Activated CD8-positive, alpha-beta memory T cell treated with anti-CD3 and anti-CD28 coated beads for 1 hour (primary cell): ENCODE data around the gene CLEC1A.

Source experiments
- DNase-seq, 2 donors: peaks; one replicate each; pipeline ENCODE4 v3.0.0-alpha.2; 2020; ENCODE audit warnings: low read depth in 1 of 2; ENCODE audit errors: extremely low read depth in 1 of 2

CLEC1A gene, protein sequence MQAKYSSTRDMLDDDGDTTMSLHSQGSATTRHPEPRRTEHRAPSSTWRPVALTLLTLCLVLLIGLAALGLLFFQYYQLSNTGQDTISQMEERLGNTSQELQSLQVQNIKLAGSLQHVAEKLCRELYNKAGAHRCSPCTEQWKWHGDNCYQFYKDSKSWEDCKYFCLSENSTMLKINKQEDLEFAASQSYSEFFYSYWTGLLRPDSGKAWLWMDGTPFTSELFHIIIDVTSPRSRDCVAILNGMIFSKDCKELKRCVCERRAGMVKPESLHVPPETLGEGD

DNA sequence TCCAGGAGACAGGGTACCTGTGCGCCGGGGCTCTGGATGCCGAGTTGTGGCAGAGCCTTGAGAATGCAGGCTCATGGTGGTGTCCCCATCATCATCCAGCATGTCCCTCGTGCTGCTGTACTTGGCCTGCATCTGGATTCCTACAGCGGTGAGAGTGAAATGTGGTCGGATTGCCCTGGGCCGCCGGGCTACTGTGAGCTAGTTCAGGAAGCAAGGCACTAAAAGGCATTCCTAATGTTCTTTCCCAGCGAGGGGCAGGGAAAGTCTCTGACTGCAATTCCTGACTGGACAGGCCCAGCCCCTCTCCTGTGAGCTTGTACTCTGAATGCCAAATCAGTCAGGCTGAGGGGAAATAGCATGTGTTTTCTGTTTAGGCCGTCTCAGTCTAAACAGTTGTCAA, at the start of gene CLEC1A:
CLEC1A (minus strand) TSS at position 195 of the 400 bp plus-strand sequence; CDS start at position 132, 63 bp downstream.
- no peak for DNase-seq

DNA sequence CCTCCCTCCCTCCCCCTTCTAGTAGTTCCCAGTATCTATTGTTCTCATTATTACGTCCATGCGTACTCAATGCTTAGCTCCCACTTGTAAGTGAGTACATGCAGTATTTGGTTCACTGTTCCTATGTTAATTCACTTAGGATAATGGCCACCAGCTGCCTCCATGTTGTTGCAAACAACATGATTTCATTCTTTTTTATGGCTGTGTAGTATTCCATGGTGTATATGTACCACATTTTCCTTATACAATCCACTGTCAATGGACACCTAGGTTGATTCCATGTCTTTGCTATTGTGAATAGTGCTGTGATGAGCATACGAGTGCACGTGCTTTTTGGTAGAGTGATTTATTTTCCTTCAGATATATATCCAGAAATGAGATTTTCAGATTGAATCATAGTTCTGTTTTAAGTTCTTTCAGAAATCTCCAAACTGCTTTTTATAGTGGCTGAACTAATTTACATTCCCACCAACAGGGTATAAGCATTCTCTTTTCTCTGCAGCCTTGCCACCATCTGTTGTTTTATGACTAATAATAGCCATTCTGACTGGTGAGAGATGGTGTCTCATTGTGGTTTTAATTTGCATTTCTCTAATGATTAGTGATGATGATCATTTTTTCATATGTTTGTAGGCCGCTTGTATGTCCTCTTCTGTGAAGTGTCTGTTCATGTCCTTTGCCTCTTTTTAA, 49.1 kb upstream of the CLEC1A start:
- DNase-seq = no peak

DNA sequence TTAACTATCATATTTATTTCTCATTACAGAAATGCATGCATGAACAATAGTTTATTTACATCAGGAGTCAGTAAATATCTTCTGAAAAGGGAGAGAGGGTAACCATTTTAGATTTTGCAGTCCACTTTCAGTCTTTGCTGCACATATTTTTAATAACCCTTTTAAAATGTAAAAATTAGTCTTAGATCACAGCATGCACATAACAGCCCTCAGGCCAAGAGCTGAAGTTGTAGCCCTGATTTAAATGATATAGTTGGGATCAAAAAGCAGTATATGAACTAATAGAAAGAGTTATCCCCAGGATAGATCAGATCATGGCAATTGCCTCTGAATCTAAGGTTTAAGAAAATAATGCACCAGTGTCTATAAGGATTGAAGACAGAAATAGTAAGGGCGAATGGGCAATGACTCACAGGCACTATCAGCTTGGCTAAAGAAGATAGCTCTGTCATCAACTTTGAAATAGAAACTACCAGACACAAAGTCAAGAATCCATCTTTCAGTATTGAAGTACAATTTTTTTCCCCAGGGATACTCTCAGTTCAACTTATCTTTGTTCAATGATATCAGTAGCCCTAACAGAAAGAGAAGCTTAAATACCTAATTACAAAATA, 44.3 kb upstream of the CLEC1A start:
- DNase-seq = no peak

DNA sequence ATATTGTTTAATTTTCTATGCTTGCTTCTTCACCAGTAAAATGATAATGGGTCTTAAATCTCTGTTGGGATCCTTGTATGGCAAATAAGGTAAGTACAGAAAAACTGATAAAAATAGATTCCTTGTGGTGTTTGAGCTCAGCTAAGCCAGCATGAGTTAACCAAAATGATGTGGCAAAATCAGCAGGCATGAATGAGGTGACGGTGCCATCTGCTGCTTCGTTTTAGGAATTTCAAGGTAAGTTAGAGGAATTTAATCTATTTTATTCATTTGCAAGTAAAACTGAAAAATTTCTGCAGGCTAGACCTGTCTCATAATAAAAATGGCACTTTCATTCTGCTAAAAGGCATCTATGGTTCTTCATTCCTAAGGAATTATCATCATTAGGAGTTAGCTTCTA, 41.2 kb upstream of the CLEC1A start:
- peak in 1 of 2 donors; percentile 3 for DNase-seq

DNA sequence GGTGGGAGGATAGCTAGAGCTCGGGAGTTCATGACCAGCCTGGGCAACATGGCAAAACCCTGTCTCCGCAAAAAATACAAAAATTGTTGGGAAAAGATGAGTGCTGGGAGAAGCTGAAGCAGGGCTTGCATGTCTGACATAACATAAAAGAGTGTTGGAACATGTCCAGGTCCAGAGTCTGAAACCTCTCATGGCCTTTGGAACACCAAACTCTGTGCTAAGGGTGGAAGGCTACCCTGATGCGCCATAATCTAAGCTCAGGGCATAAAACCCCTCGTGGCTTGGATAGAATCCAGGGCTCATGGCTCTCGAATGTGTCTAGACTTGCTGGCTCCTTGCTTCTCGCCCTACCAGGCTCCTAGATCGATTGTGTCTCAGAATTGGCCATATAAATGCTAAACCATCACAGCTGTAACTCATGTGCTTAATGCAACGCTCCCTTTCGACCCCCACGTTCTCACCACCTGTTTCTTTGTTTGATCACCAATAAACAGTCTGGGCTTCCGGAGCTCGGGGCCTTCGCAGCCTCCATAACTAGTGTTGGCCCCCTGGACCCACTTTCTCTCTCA, 37.9 kb upstream of the CLEC1A start:
- no peak for DNase-seq

DNA sequence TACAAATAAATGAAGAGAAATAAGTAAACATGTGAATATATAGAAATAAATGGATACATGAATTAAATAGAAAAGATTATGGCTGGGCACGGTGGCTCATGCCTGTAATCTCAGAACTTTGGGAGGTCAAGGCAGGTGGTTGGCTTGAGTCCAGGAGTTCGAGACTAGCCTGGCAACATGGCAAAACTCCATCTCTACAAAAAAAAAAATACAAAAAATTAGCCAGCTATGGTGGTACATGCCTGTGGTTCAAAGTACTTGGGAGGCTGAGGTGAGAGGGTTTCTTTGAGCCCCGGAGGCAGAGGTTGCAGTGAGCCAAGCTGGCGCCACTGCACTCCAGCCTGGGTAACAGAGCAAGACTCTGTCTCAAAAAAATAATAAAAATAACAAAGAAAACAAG, 36.3 kb upstream of the CLEC1A start:
- DNase-seq = no peak

DNA sequence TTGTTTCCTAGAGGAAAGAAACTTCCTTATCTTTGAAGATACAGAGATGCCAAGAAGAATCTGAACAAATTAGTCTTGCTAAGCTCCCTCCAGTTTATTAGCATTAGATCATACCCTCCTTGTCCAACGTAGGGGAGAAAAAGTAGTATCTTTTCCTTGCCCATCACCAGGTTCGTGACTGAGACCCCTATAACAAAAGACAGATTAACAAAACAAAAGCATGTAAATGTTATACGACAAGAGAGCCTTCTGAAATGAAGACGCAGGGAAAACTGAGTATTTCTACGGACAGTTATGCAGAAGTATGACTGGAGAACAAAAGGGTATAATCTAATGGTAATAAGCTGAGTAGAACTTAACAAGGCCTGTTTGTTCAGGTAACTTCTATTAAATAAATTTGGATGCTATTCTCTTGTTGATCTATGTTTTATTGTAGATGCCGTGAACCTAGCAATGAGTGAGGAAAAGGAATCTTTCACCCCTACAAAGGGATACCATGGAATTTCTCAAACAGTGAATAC, 34.1 kb upstream of the CLEC1A start:
- DNase-seq = no peak

DNA sequence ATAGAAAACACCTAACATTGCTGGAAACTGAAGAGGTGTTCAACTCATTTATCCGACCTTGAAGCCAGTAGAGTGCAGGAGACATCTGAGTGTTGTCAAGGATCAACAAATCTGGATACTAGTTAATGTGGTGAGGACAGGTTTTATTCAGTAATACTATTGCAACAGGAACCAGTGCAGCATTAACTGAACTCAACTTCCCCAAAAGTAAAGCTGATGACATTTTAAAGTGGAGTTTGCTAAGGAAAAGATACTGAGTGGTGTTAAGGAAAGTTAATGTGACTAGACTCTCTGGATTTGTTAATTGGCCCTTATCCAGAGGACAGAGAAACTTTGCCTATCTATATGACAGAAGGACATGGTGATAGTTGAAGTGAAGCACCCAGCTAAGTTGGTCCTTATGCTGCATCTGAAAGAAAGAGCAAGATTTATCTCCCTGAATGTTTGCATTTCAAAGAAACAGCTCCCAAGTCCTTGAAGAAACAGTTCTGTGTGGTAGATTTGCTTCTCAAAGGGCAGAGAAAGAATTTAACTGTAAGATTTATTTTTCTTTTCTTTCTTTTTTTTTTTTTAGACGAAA, 32.4 kb upstream of the CLEC1A start:
- no peak for DNase-seq

DNA sequence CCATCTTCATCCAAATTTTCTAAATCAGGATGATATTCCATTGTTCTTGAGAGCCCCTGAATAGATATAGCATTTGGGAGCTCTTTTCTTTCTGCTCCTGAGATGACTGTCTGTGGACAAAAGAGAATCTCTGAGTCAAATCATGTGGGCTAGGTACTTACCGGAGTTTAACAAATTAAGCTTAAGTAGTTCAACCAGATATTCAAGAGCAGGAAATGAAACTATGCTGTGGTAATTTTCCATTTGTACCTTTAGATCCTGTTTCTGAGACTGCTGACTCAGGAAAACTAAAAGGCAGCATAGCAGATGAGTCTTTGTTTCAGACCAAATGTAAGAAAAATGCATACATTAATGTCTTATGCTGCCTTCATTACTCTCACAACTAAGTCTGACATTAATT, 31.3 kb upstream of the CLEC1A start, which contains the start of gene CLEC7A:
CLEC7A (minus strand) TSS at position 158 of the 400 bp plus-strand sequence; CDS start at position 41, 117 bp downstream.
- no peak for DNase-seq

DNA sequence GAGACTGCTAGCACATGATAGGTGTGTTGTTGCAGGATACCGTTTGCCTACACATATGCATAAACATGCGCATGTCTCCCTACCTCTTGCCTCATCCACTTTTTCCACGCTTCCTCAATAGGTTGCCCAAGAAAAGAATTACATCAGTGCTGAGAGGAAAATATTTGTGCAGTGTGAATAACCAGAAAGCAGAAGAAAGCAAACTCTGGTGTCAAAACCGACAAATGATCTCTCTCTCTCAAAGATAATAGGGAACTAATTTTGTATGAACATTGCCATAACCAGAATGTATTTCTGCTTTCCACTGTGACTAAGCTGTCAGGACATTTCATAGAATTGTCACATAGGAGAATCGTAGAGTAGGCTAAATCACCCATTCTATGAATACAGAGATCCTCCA, 29.9 kb upstream of the CLEC1A start:
- no peak for DNase-seq

DNA sequence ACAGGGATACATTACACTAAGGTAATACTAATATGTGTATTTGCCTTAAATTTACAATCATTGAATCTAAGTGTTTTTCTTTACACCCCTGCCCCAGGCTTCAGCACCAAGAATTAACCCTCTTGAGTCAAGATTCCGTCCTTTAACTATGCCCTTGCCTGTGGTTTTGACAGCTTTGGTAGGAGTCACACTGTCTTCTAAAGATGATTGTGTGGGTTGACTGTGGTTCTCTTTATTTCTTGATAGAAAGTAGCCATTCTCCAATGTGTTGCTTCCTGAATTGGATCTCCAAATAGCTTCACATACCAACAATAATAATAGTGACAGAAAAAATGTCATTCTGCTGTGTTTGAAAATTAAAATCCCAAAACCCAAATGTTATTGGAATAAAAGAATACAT, 27.6 kb upstream of the CLEC1A start:
- no peak for DNase-seq

DNA sequence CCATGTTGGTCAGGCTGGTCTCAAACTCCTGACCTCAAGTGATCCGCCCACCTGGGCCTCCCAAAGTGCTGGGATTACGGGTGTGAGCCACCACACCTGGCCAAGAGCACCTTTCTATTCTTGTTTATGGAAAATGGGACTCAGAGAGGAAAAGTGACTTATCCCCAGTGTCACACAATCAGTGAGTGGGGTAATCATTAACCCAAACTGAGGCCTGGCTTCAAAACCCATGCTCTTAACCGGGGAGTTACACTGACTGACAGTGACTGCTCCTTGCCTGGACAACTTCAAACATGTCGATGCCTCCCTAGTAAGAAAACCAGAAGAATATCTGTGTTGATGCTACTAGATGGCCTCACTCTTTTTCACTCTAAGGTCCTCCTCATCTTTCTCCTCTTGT, 23.9 kb upstream of the CLEC1A start:
- no peak for DNase-seq

DNA sequence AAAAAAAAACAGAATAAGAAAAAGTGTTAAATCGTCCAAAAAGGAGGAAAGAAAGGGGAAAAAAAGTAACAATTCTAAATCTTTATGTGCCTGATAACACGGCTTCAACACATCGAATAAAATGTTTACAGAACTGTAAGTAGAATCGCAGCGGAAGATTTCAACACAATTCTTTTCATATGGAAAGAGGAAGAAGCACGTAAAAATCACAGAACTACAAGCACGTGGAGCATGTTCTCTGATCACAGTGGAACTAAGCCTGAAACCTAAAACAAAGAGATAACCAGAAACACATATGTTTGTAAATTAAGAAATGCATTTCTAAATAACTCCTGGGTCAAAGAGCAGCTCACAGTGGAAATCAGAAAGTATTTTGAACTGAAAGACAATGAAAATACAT, 22.5 kb upstream of the CLEC1A start:
- no peak for DNase-seq

DNA sequence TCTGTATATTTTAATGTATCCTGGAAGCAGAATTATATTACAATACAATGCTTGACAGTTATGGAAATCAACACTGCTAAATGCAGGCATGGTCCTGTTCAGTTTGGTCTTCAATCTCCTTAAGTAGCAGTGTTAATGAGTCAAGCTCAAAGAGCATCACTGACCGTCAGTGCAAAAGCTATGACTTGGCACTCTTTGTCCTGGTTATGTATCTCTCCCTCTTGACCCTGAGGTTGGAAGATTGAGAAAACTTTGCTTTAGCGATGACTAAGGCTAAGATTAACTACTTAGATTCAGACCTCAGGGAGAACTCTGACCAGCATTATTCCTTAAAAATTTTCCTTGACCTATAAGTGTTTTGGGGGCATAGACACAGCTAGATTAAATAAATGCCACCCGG, 20.3 kb upstream of the CLEC1A start:
- DNase-seq = no peak

DNA sequence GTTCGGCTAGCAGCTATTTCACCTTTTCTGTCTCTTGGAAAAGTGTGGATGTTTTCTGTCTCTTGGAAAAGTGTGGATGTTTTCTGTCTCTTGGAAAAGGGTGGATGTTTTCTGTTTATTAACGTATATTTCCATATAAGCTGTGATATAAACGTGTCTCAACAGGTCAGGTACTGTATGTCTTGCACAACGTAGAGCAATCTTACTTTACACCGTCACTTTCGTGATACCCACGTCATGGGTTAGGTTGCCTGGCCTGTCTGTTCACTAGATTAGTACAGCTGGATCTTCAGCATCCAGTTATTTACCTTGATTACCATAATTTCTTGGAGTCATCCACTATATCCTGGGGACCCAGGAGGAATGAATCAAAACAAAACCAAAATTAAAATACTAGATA, 17.1 kb upstream of the CLEC1A start:
- no peak for DNase-seq

DNA sequence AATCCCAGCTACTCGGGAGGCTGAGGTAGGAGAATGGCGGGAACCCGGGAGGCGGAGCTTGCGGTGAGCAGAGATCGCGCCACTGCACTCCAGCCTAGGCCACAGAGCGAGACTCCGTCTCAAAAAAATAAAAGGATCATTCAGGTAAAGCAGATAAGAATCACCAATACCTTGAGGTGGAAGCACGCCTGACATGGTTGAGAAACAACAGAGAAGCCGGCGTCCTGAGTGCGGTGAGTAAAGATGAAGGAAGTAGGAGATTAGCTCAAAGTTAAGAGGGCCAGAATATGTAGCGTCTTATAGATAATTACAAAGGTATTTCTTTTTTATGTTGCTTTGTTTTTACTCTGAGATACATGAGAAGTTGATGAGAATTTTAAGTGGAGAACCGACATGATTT, 16.5 kb upstream of the CLEC1A start:
- DNase-seq = no peak

DNA sequence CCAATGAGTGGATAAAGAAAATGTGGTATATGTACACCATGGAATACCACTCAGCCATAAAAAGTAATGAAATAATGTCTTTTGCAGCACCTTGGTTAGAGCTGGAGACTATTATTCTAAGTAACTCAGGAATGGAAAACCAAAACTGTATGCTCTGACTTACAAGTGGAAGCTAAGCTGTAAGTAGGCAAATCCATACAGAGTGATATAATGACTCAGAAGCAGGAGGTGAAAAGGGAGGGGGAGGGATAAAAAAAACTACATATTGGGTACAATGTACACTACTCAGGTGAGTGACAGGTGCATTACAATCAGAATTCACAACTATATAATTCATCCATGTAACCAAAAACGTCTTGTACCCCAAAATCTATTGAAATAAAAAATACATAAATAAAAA, 15.1 kb upstream of the CLEC1A start:
- DNase-seq = no peak

DNA sequence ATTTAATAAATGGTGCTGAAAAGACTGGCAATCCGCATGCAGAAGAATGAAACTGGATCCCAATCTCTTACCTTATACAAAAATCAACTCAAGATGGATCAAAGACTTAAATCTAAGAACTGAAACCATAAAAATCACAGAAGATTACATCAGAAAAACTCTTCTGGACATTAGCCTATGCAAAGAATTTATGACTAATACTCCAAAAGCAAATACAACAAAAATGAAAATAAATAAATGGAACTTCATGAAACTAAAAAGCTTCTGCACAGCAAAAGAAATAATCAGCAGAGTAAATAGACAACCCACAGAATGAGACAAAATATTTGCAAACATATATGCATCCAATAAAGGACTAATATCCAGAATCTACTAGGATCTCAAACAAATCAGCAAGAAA, 14.3 kb upstream of the CLEC1A start:
- DNase-seq = no peak

DNA sequence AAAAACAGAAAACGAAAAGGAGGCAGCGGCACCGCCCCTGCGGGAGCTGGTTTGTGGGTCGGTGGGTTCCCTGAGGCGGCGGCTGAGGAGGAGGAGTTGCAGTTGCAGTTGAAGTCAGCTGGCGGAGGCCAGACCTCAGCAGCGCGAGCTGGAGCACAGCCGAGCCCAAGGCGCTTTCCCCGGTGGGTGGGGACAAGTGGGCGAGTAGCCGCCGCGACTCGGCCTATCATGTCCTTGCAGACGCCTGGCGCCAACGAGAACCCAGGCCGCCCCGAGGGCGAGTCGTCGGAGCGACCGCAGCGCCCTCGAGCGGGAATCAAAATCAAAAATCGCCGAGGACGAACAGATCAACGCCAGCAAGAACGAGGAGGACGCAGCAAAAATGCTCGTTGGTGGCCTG, 12.7 kb upstream of the CLEC1A start:
- no peak for DNase-seq

DNA sequence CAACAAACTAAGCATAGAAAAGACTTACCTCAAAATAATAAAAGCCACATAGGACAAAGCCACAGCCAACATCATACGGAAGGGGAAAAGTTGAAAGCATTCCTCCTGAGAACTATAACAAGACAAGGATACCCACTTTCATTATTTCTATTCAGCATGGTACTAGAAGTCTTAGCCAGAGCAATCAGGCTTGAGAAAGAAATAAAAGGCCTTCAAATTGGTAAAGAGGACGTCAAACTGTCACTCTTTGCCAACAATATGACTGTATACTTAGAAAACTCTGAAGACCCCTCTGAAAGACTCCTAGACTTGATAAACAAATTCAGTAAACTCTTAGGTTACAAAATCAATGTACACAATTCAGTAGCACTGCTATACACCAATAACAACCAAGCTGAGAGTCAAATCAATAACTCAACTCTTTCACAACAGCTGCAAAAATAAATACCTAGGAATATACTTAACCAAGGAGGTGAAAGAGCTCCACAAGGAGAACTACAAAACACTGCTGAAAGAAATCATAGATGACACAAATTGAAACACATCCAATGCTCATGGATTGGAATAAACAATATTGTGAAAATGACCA, 11.6 kb upstream of the CLEC1A start:
- no peak for DNase-seq

DNA sequence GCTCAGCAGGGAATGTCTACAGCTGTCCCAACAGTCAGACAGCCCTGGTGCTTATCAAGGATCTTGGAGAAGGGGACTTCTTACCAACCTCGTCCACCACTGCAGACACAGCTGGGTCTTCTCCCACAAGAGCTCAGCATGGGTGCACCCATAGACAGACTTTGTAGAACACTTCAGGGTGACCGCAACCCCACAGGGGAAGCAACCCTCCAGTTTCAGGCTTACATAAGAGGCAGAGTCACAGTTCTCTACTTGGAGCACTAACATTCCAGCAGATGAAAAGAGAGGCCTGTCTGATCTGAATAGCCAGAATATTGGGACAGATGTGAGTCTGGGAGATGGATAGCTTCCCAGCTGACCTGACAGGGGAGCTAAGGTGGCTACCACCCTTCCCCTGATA, 3.5 kb upstream of the CLEC1A start:
- no peak for DNase-seq
